ENCODE data around the gene AVP.

- TF ChIP-seq CTCF (IDR thresholded peaks at IDR 0.05; ENCODE audit: poor library complexity) = no peak
- no peak for TF ChIP-seq EZH2 (IDR thresholded peaks at IDR 0.05; ENCODE audit: borderline replicate concordance)
- TF ChIP-seq EZH2phosphoT487 (IDR thresholded peaks at IDR 0.05; ENCODE audit: low read depth, severe bottlenecking, unreplicated experiment) = no peak
Observed at GRCh38 chr20:3100480-3100879, 16.0 kb upstream of the AVP start.

Data from hepatocyte (in vitro differentiated cells).